DMS 273 (cell line): ENCODE measurements around the gene NPIPB8.
A peak's percentile ranks its signal among the peaks of the same experiment; 100 is the strongest.
"Not testable (repeated sequence)": the region's sequence is repeated elsewhere in the genome, so short reads cannot be mapped to it uniquely, and the experiment has no call there.

Source experiments
- DNase-seq: peaks from one replicate; lab custom pipeline; 2025; ENCODE audit not compliant: unreplicated experiment; lab: John Stamatoyannopoulos, UW

The NPIPB8 gene

DNA sequence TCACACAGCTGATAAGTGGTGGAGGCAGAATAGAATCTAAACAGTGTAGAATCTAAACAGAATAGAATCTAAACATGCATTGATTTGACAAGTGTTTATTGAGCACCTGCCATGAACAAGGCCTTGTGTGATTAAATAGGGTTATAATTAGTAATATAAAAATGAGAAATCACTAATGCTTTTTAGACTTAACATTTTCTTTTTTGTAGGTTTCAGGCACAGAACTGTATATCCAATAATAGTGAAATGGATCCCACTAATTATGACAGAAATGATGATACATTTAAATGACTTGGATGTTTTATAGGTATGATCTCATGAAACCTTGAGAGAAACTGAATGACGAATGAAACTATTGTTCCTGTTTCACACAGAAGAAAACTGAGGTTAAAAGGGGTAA lies at the start of gene NPIPB8:
Gene NPIPB8, plus strand, starts transcription at position 301 of the 400 bp plus-strand sequence. CDS start 296 bp downstream, outside the sequence.
- not testable (repeated sequence) for DNase-seq

DNA sequence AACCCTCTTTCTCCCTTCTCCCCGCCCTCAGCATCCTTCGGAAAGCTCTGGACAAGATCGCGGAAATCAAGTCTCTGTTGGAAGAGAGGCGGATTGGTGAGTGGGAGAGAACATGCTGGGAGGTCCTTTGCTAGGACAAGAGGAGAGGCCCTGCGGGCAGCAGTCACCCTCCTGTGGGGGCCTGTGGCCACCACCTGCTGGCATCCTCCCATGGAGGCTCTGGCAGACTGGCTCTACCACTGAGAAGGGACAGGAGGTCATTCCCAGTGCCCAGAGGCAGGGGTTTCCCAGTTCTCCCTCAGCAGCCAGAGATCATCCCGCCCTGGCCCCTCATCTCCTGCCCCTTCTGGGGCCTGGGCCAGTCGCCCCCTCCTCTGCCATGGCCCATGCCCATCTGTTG lies 48.8 kb upstream of the NPIPB8 start:
- no peak for DNase-seq

DNA sequence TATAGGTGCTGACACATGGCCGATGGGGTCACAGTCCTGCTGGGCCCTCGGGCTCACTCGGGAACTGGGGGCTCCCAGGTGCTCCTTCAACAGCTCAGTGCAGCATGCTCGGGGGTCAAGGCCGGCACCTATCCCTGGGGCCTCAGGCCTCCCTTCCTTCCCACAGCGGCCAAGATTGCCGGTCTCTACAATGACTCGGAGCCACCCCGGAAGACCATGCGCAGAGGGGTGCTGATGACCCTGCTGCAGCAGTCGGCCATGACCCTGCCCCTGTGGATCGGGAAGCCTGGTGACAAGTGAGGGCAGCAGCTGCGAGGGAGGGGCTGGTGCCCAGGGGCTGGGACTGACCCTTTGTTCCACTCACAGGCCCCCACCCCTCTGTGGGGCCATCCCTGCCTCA lies 47.9 kb upstream of the NPIPB8 start:
- no peak for DNase-seq

DNA sequence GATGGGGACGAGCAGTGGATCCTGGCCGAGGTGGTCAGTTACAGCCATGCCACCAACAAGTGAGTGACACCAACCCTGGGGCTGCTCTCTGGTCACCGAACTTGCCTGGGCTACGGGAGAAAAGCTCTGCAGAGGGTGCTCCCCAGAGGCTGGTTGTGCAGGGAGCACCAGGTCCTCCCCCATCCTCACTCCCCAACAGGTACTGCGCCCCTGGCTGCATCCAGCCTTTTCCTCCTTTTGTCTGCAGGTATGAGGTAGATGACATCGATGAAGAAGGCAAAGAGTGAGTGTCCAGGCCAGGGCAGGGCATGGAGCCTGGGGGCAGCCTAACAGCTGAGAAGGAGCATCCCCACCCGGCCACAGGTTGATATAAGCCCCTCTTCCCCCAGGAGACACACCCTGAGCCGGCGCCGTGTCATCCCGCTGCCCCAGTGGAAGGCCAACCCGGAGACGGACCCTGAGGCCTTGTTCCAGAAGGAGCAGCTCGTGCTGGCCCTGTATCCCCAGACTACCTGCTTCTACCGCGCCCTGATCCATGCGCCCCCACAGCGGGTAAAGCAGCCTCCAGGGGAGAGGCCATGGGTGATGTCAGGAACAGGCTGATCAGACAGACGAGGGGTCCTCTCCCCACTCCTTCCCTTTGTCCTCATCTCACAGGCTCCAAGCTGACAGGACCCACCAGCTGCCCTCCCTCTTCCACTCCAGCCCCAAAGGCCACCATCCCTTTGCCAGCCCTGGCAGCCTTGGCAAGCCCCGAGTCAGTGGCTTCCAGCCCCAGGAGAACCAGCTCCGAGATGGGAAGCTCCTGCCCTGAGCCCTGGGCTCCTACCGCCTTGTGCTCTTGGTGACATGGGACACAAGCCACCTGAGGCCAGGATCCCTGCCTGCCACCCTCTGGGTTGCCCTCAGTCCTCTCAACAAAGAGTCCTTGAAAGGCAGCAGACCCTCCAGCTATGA lies 47.2 kb upstream of the NPIPB8 start:
- DNase-seq = no peak

DNA sequence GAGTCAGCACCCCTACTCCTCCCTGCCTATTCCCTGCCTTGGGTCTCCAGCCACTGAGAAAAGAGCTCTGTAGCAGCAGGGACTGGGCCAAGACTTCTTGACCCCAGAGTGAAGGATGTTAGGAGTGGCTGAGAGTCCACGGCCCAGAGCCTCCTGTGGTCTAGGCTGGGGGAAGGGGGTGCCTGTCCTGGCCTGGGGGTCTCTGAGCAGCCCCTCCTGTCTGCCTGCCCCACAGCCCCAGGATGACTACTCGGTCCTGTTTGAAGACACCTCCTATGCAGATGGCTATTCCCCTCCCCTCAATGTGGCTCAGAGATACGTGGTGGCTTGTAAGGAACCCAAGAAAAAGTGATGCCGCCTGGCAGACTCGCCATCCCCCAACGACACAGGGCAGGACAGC lies 46.5 kb upstream of the NPIPB8 start:
- no peak for DNase-seq

DNA sequence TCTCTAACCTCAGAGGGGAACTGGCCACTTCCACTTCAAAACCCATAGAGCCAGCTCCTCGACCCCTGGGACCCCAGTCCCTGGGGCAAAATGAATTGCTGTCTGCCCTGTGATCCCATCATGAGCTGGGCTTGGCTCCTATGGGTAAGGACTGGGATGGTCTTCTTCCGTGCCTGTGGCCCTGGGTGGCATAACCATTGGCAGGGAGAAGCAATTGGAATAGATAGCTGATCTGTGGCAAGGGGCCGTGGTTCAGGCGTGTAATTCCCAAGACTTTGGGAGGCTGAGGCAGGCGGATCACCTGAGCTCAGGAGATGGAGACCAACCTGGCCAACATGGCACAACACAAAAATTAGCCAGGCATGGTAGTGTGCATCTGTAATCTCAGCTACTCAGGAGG lies 45.4 kb upstream of the NPIPB8 start:
- no peak for DNase-seq

DNA sequence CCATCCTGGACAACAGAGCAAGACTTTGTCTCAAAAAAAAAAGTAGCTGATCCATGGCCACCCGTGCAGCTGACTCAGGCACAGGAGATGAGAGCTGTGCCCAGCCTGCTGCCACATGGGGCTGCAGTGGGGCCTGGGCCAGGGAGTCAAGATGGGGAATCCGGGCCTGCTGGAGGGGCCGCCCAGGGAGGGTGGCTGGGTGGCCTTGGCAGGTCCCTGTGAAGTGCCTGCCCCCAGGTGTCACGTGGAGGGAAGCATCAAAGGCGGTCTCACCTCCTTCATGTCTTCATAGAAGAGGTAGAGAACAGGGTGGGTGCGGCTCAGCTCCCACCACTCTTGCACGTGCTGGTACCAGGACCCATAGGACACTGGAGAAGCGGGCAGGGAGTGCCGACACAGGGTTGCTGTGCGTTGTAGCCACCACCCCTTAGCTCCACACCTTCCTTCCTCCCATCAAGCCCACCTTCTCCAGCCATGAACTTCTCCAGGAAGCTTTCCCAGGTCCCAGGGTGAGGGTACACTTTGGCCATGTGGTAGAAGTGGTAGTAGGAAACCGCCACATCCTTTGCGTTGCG lies 44.8 kb upstream of the NPIPB8 start:
- DNase-seq = no peak

DNA sequence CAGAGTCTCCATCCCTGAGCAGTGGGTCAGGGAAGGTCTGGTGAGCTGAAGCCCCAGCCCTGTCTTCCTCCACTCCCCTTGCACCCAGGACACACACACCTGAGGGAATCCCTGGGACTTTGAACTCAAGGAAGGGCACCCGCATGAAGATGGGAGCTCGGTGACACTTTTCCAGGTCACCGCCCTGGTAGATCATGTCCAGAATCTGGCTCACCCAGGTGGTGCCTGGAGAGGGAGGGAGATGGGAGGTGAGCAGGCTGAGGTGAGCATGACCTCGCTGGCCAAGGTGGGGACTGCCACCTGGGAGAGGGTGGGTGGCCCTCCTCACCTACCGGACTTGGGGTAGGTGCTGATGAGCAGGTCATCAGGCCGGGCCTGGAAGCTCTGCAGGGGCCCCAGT lies 42.4 kb upstream of the NPIPB8 start:
- not testable (repeated sequence) for DNase-seq

DNA sequence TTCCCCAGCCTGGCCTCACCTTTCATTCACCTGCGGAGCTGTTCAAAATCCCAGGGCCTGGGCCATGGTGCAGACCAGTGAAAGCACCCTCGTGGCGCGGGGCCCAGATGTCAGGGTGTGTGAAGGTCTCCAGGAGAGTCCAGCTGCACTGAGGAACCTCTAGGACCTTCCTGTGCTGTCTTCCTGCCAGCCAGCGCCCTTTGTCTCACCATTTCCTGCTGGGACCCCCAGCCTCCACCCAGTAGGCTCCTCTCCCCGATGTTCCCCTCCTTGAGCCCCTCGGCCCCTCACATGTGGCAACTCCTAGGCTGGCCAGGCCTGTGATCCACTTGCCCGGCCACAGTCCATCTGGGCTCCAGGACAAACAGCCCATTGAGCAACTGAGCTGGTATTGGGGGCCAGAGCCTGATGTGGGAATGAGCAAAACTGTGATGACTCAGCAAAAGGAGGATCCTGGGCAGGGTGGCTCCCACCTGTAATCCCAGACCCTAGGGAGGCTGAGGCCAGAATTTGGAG lies 41.7 kb upstream of the NPIPB8 start:
- no peak for DNase-seq

DNA sequence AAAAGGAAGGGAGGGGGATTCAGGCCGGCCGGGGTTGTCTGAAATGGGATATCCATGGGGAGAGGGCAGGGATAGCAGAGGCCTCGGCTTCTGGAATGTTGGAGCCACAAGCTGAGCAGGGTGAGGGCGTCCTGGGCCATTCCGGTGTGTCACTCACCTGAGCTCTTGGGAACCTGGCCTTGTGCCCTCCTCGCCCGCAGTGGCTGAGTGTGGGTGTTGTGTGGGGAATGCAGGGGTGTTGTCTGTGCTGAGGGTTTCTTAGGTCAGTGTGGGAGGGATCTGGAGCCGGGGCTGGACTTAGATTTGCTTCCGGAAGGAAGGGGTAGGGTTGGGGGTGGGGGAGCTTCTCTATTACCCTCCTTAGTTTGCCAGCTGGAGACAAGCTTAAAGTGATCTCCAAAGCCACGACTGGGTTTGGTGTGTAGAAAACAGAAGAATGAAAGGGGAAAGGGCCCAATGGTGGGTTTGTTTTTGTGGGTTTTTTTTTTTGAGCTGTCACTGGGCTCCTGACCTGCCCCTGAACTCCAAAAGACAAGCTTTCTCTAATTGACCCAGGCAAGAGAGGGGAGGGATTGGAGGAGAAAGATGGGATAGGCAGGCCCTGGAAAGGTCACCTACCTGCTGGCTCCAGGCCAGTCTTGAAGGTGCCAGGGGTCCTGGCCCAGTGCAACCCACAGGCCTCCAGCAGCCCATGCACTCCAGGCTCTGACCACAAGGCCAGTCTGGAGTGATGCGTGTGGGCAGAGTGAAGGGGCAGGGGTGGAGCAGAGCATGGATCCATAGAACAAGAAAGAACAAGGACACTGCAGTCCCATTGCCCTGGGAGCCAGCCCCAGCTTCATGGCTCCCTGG lies 40.8 kb upstream of the NPIPB8 start, which contains the start of gene SULT1A2:
Gene SULT1A2, minus strand, starts transcription at position 211 of the 852 bp plus-strand sequence. CDS start 1,120 bp downstream, outside the sequence.
- DNase-seq = no peak

DNA sequence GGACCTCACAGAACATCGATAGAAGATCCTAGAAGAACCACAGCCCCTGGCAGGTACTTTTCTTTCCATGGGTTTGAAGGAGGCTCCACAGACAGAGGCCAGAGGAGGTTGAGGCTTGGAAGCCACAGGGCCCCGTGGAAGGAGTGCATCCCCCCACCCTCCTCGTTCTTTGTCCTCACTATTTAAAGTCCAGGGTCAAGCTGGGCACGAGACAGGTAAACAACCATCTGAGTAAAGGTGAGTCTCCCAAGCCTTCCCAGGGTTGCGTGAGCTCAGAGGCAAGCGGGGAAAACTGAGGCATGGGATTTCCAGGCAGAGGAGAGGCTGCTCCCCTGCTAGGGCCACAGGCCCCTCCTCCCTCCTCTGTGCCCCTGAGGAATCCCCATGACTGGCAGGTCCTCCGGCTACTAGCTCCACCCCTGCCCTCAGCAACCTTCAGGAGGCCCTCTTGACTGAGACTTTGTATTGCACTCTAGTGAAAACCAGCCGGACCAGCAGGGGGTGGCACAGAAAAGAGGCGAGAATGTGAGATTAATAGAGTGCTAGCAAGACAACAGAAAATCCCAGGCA lies 40.1 kb upstream of the NPIPB8 start:
- DNase-seq = peak; percentile 43

DNA sequence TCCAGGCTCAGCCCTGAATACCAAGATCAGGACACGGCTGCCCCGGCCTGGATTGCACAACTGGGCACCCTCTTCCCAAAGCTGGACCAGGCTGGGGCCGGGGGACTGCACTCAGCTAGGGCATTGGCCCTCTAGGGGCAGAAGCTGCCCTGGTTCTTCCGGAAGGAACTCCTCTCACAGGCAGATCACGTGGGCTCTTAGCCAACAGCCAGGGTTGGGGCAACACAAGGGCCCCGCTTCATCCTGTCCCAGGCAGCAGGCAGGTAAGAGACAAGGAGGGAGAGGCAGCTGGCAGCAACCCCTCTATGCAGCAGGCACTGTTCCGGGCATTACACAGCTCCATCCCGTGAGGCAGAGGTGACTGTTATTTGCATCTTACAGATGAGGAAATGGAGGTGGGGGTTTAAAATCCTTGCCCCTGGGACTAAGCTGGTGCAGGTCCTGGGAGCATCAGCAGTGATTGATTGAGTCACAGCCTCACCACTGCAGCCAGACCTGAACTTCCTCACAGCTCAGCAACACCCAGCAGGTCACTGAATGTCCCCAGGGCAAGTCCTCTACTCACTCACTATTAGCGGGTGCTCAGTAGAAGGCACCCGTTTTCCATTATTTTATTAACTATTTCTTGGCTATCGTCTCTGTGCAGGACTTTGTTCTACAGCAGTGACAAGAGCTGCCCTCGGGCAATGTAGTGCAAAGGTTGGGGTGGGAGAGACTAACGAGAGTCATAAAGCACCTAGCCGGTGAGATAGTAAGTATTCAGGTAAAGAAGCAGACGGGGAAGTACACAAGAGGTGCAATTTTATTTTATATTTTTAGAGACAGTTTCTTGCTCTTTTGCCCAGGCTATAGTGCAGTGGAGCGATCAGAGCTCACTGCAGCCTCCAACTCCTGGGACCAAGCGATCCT lies 38.2 kb upstream of the NPIPB8 start:
- not testable (repeated sequence) for DNase-seq

DNA sequence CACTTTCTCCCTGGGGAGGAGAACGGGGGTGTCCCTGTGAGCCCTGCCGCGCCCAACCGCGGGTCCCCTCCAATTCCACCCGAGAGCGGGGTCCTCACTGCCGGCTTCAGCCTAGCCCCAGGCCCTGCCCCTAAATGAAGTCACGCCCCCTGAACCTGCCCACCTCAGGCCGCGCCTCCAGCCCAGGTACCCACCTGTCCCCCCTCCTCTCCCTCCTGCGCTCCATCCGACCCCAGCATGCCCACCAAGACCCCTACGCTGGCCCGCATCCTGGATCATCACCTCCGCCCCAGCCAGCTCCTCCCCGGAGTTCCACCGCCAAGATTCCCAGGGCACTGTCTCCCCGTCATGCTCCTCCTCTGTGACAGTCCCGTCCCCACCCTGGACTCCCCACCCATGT lies 36.9 kb upstream of the NPIPB8 start:
- DNase-seq = not testable (repeated sequence)

DNA sequence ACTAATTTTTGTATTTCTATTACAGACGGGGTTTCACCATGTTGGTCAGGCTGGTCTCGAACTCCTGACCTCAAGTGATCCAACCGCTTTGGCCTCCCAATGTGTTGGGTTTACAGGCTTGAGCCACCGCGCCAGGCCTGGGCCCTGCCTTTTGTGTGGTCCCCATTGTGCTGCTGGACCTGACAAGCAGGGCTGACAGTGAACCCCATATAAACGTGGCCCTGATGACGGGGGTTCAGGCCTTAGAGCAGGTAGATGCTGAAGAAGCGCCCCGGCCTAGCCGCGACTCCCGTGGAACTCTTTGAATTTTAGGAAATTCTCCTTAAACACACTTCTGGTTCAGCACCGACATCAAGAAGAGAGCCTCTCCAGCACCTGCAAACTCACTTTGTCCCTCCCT lies 36.3 kb upstream of the NPIPB8 start:
- not testable (repeated sequence) for DNase-seq

DNA sequence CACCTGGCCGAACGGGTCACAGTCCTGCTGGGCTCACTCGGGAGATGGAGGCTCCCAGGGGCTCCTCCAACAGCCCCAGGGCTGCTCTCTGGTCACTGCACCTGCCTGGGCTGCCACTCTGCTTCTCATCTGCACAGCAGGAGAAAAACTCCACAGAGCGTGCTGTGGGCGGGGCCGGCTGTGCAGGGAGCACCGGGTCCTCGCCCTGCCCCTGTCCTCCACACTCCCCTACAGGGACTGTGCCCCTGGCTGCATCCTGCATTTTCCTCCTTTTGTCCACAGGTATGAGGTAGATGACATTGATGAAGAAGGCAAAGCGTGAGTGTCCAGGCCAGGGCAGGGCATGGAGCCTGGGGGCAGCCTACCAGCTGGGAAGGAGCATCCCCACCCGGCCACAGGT lies 35.8 kb upstream of the NPIPB8 start:
- not testable (repeated sequence) for DNase-seq

DNA sequence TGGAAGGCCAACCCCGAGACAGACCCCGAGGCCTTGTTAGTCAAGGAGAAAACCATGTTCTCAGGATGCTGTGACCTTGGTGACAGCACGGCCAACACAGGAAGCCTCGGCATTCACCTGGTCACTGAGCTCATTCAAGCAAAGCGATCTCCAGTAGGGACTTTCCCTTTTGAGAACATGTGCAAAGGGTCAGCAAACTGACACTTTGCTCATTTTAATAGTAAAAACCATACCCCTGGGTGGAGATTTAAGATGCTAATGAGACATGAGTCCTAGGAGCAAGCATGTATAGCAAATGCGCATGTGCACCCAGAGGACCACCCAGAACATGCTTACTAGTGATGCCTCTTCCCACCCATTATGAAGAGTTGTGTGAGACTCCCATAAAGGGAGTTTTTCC lies 35.3 kb upstream of the NPIPB8 start:
- DNase-seq = no peak

DNA sequence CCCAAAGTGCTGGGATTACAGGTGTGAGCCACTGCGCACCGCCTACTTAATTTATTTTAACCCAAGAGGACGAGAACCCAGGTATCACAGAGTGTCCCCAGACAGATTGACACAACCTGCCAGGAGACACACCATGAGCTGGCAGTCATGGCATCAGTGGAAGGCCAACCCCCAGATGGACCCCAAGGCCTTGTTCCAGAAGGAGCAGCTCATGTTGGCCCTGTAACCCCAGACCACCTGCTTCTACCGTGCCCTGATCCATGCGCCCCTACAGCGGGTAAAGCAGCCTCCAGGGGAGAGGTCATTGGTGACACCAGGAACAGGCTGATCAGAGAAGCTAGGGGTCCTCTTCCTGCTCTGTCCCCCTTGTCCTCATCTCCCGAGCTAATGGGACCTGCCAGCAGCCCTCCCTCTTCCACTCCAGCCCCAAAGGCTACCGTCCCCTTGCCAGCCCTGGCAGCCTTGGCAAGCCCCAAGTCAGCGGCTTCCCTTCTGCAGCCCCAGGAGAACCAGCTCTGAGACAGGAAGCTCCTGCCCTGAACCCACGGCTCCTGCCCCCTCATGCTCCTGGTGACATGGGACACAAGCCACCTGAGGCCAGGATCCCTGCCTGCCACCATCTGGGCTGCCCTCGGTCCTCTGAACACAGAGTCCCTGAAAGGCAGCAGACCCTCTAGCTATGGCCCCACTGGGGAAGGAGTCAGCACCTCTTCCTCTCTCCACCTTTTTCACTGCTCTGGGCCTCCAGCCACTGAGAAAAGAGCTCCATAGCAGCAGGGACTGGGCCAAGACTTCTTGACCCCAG lies 34.3 kb upstream of the NPIPB8 start:
- DNase-seq = no peak

DNA sequence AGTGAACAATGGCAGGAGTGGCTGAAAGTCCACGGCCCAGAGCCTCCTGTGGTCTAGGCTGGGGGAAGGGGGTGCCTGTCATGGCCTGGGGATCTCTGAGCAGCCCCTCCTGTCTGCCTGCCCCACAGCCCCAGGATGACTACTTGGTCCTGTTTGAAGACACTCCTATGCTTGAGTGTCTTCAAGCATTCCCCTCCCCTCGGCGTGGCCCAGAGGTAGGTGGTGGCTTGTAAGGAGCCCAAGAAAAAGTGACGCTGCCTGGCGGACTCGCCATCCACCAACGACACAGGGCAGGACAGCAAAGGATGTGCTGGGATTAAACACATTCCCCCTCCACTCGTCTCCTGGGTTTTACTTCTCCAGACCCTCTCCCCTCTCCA lies 33.7 kb upstream of the NPIPB8 start:
- no peak for DNase-seq
